Measurements from ENCODE around the gene FIBIN.

GRCh38 chr11:26995701-26996460 lies 2.0 kb downstream of the FIBIN start:
- TF ChIP-seq EZH2 (IDR thresholded peaks at IDR 0.05; ENCODE audit: borderline replicate concordance, low read depth, low read length, severe bottlenecking) (no peak), CTCF (IDR thresholded peaks at IDR 0.05; ENCODE audit: borderline replicate concordance, extremely low read depth, low read length, poor library complexity, severe bottlenecking) (no peak)
